Skeletal muscle satellite cell (primary cell): ENCODE results near the gene SLC6A9.

Experiments
- H3K27me3 ChIP-seq: 2 replicates; pipeline ENCODE4 v1.7.0; 2013; ENCODE audit warnings: low read length; ENCODE audit not compliant: control insufficient read depth, insufficient read depth
- H3K36me3 ChIP-seq: 2 replicates; pipeline ENCODE4 v1.7.0; 2013; ENCODE audit warnings: mild to moderate bottlenecking, control low read depth, low read length; ENCODE audit not compliant: insufficient read depth
- H3K4me1 ChIP-seq: 2 replicates; pipeline ENCODE4 v1.7.0; 2013; ENCODE audit warnings: low read length; ENCODE audit not compliant: control insufficient read depth, insufficient read depth
- H3K4me2 ChIP-seq: 2 replicates; pipeline ENCODE4 v1.7.0; 2013; ENCODE audit warnings: mild to moderate bottlenecking, low read length
- H3K4me3 ChIP-seq: 2 replicates; pipeline ENCODE4 v1.7.0; 2013; ENCODE audit warnings: low read length
- H3K9ac ChIP-seq: 2 replicates; pipeline ENCODE4 v1.7.0; 2013; ENCODE audit warnings: mild to moderate bottlenecking, low read depth, low read length, moderate library complexity
- H3K9me3 ChIP-seq: replicated peaks from 2 replicates; pipeline ENCODE4 v1.7.0; 2013; ENCODE audit warnings: mild to moderate bottlenecking, control low read depth, low read length

The SLC6A9 gene

DNA sequence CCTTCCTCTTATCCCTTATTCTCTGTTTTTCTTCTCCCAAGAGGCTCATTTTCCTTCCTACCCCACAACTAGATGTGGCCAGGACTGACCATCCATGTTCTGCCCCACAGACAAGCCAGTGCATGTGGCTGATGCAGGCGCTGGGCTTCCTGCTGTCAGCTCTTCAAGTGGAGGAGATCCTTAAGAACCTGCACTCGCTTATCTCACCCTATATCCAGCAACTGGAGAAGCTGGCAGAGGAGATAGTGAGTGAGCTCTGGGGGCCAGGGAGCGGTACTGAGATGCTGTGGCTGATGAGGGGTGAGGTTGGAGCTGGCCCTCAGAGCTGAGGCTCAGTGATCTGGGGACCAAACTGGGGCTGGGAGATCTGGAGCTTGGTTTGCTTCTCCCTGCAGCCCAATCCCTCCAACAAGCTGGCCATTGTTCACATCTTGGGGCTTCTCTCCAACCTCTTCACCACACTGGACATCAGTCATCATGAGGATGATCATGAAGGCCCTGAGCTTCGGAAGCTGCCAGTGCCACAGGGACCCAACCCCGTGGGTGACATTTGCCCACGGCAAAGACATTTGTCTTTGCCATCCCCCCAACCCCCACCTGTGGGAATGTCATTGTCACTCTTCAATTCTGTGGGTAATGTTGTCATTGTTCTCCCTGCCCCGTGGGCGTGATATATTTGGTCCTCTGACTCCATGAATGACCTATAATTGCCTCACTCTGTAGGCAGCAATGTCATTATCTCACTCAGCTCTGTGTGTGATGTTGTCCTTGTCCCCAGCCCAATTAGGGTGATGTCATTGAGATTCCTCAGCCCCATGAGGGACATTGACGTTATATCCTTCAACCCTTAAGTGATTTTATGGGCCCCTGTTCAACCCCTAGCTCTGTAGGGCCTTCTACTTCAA, 72.7 kb downstream of the SLC6A9 start:
- H3K27me3 ChIP-seq, result no peaks in the 10 kb centered on the region
- no peak overlapping the region for H3K4me3 ChIP-seq
- H3K4me2 ChIP-seq, result no peak overlapping the region
- no peaks in the 10 kb centered on the region for H3K4me1 ChIP-seq
- peaks cover 51% of the 10 kb centered on the region for H3K36me3 ChIP-seq
- H3K9me3 ChIP-seq, result no peaks in the 10 kb centered on the region
- H3K9ac ChIP-seq, result no peak overlapping the region

DNA sequence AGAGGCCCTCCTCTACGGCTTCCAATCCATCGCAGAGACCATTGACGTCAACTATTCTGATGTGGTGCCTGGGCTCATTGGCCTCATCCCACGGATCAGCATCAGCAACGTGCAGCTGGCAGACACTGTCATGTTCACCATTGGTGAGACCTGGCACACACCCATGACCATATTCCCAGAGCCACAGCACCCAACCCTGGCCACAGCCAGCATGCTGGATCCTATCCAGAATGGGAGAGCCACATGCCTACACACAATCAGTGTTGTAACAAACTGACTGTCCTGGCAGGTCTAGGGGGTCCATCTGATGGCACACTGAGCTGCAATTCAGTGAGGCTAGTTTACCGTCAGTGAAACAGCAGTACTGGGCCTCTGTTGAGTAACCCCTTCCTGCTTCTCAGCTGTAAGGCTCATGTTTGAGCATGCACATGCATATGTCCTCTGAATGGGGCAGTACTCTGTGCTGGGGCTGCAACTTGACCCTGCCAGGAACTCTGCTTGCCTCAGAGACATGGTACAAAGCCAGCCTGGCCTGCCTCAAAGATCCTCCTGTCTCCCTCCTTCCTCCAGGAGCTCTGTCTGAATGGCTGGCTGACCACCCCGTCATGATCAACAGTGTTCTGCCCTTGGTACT, 73.7 kb downstream of the SLC6A9 start:
- Histone ChIP-seq H3K36me3 (peaks cover 42% of the 10 kb centered on the region), H3K9me3 (no peaks in the 10 kb centered on the region), H3K4me2 (no peak overlapping the region), H3K4me1 (no peaks in the 10 kb centered on the region), H3K9ac (no peak overlapping the region), H3K27me3 (no peaks in the 10 kb centered on the region), H3K4me3 (no peak overlapping the region)

DNA sequence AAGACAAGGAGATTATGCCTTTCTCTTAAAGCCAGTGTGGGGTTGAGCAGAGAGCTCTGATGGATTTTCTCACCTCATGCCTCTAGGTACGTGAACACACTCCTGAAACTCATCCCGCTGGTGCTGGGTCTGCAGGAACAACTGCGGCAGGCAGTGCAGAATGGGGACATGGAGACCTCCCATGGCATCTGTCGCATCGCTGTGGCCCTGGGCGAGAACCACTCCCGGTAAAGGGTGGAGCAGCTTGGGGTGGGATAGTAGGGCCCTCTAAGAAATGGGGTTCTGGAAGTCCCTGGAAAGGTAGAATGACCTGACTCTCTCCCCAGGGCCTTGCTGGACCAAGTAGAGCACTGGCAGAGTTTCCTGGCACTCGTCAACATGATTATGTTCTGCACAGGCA, 75.0 kb downstream of the SLC6A9 start:
- Histone ChIP-seq H3K4me1 (no peaks in the 10 kb centered on the region), H3K9ac (no peak overlapping the region), H3K9me3 (no peaks in the 10 kb centered on the region), H3K27me3 (no peaks in the 10 kb centered on the region), H3K36me3 (peaks cover 35% of the 10 kb centered on the region), H3K4me3 (no peak overlapping the region), H3K4me2 (no peak overlapping the region)

DNA sequence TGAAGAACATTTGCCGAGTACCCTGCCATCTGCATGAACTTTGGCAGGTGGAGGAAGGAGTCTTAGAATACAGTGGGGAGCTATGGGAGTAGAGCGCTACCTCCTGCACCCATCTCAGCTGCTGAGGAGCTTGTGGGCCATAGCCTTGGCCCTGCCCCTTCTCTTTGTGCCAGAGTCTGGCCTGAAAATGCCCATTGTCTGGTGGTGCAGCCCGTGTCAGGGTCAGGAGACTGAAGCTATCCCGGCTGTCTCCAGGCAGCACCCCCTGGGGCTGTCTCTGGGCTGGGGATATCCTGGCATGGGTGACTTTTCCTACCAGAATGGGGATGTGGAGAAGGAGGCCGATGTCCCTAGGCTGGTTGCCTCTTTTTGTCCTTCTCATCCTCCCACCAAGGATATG, 77.2 kb downstream of the SLC6A9 start:
- Histone ChIP-seq H3K4me1 (peaks cover under 1% of the 10 kb centered on the region), H3K4me2 (no peak overlapping the region), H3K9me3 (no peaks in the 10 kb centered on the region), H3K4me3 (no peak overlapping the region), H3K9ac (no peak overlapping the region), H3K27me3 (no peaks in the 10 kb centered on the region), H3K36me3 (peaks cover 31% of the 10 kb centered on the region)

DNA sequence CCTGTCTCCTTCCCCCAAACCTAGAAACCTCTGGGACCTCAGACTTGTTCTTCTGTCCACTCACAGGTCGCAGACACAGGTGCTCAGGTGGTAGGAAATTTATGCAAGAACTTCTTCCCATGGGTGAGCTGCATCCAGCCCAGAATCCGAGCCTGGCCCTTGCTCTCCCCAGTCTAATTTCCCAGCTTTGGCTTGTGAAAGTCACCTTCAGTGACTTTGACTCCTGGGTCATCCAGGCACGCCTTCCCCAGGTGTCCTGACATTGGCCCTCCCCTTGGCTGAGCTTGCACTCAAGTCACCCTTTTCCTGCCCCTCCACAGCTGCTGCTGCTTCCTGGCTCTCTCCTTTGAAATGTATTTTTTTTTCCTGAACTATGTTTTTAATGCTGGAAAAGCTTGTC, 77.9 kb downstream of the SLC6A9 start:
- no peak overlapping the region for H3K9ac ChIP-seq
- peaks cover 7% of the 10 kb centered on the region for H3K4me1 ChIP-seq
- no peaks in the 10 kb centered on the region for H3K27me3 ChIP-seq
- no peak overlapping the region for H3K4me3 ChIP-seq
- H3K4me2 ChIP-seq, result no peak overlapping the region
- H3K36me3 ChIP-seq, result peaks cover 25% of the 10 kb centered on the region
- no peaks in the 10 kb centered on the region for H3K9me3 ChIP-seq

DNA sequence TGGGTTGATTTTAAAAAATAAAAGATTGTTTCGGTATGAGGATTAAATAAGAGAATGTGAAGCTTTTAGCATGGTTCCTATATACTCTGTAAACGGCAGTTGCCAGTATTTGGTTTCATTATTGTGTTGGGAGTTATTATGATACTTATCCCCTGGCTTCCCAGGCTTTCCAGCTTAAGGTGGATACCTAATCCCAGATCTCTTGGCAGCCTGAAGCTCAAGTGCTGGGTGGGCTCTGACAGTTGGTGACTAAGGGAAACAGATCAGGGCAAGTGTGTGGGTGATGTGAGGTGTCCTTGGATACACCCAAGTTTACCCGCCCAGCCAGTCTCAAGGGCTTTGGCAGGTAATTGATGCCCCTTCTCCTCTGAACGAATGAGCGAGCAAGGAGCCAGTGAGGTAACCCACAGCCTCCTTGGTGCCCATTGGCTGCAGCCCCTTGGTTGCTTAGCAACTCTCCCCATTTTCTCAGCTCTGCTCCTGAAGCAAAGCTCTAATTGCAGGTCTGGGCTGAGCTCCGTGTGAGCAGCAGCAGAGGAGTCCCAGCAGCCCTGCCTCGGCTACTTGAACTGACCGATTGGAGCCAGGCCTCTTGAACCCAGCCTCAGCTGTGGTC, 78.4 kb downstream of the SLC6A9 start:
- Histone ChIP-seq H3K4me3 (no peak overlapping the region), H3K9me3 (no peaks in the 10 kb centered on the region), H3K27me3 (no peaks in the 10 kb centered on the region), H3K36me3 (peaks cover 22% of the 10 kb centered on the region), H3K9ac (no peak overlapping the region), H3K4me1 (peaks cover 12% of the 10 kb centered on the region), H3K4me2 (no peak overlapping the region)

DNA sequence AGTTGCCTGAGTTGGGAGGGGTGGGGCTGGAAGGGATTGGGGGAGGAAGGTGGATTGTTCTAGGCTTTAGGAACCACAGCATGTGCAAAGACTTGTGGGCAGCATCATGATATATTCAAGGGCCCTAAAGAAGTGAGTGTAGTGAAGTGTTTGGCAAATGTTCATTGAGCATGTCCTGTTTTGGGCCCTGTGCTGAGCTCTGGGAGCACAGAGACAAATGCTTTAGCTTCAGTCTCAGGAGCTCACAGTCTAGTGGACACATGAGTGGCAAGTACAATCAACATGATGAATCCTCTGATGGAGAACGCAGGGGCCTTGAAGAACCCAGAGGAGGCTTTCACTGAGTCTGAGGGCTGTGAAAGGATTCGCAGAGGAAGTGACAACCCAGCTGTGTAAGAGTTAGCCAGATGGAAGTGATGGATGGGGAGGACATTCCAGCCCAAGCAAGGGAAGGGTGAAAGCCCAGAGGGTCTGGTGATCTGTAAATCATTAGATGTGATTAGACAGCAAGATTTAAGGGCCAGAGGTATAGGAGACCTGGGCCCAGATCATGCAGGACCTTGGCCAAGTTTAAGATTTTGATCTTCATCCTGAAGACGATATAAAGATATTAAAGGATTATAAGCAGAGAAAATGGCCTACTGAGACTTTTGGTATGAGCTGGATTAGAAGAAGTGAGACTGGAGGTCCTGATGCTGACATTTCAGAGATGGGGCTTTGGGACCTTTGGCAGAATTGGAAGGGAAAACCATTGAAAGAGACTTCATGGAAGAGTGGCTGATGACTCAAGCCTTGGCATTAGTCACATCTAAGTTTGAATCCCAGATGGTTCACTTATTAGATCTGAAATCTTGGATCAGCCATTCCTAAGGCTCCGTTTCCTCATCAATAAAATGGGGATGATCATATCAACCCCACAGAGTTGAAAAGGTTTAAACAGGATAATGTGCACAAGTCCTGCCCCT, 80.0 kb downstream of the SLC6A9 start:
- Histone ChIP-seq H3K4me2 (no peak overlapping the region), H3K9me3 (no peaks in the 10 kb centered on the region), H3K9ac (no peak overlapping the region), H3K36me3 (peaks cover 11% of the 10 kb centered on the region), H3K27me3 (no peaks in the 10 kb centered on the region), H3K4me1 (peaks cover 16% of the 10 kb centered on the region), H3K4me3 (no peak overlapping the region)

DNA sequence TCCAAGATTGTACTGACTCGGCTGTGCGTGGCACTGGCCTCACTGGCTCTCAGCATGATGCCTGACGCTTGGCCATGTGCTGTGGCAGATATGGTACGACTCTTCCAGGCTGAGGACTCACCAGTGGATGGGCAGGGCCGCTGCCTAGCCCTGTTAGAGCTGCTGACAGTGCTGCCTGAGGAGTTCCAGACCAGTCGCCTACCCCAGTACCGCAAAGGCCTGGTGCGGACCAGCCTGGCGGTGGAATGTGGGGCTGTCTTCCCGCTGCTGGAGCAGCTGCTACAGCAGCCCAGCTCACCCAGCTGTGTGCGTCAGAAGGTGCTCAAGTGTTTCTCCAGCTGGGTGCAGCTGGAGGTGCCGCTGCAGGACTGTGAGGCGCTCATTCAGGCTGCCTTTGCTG, 81.6 kb downstream of the SLC6A9 start:
- Histone ChIP-seq H3K4me2 (no peak overlapping the region), H3K9me3 (no peaks in the 10 kb centered on the region), H3K4me1 (peaks cover 21% of the 10 kb centered on the region), H3K9ac (no peak overlapping the region), H3K27me3 (no peaks in the 10 kb centered on the region), H3K36me3 (peaks cover 11% of the 10 kb centered on the region), H3K4me3 (no peak overlapping the region)

DNA sequence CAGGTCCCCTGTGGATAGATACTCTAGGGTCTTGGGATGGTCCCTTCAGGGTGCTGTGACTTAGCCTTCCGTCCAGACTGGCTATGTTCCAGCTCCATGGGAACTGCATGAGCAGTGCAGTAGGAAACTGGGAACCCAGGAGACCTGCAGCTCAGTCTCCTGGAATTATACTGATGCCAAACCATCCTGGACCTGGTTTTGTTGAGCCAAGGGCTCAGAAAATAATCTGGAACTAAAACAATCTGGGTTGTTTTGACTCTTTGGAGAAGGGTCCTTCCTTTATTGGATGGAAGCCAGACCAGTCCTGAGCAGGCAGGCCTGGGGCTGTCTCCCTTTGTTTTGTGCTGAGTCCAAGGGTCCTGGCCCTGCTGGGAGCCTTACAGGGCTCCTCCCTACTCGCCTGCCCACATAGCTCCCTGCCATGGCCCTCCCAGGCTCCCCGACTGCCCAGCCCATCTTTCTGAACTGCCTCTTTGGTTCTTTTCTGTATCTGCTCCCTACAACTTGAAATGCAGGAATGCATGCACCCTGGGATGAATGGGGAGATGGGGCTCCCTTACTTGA, 83.3 kb downstream of the SLC6A9 start:
- no peaks in the 10 kb centered on the region for H3K27me3 ChIP-seq
- peaks cover 11% of the 10 kb centered on the region for H3K36me3 ChIP-seq
- H3K9me3 ChIP-seq, result no peaks in the 10 kb centered on the region
- H3K4me3 ChIP-seq, result peak overlapping the region; percentile 93
- H3K9ac ChIP-seq, result peak overlapping the region; percentile 96
- peaks cover 21% of the 10 kb centered on the region for H3K4me1 ChIP-seq
- H3K4me2 ChIP-seq, result peak overlapping the region; percentile 97

DNA sequence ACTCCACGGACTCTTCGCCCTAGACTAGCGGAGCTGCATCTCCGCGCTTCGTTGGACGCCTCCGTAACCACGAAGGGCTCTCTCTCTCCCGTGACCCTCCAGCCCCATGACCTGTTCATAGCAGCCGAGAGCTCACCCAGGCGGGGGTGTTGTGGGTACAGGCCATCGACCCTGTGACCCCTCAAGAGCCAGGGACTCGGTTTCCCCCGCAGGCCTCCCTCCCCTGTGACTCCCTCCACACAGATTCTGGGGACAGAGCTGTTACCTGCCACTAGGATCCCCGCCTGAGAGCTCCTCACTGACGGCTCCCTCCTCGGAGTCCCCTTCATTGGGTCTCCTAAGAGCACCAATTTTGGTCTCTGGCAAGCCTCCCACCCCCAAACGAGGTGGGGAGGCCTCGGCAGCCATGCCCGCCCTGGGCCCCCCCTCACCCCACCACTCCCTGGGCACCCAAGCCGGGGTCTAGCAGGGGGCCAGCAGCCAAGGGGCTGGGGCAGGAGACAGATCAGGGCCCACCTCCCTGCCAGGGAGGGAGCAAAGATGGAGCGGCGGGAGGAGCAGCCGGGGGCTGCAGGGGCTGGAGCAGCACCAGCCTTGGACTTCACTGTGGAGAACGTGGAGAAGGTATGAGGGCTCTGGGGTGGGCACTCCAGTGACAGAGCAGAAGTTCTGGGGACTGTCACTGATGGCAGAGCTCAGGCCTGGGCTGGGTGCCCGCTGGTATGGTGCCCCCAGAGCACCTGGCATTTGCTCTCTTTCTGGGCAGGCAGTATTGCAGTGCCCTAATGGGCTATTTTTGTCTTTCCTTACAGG, 84.0 kb downstream of the SLC6A9 start:
- H3K36me3 ChIP-seq, result peaks cover 11% of the 10 kb centered on the region
- peak overlapping the region; percentile 97 for H3K4me2 ChIP-seq
- peak overlapping the region; percentile 96 for H3K9ac ChIP-seq
- H3K9me3 ChIP-seq, result no peaks in the 10 kb centered on the region
- H3K4me1 ChIP-seq, result peaks cover 21% of the 10 kb centered on the region
- no peaks in the 10 kb centered on the region for H3K27me3 ChIP-seq
- peak overlapping the region; percentile 93 for H3K4me3 ChIP-seq
